ENCODE data around the gene CCNQ.

CCNQ gene

GRCh38 chrX:153637121-153638040 lies 38.4 kb upstream of the CCNQ start:
- no peak for DNase-seq

GRCh38 chrX:153636716-153637115 lies 37.8 kb upstream of the CCNQ start:
- no peak for DNase-seq

GRCh38 chrX:153635788-153636668 lies 37.1 kb upstream of the CCNQ start:
- DNase-seq, result peak; percentile 19 to 46

DNA sequence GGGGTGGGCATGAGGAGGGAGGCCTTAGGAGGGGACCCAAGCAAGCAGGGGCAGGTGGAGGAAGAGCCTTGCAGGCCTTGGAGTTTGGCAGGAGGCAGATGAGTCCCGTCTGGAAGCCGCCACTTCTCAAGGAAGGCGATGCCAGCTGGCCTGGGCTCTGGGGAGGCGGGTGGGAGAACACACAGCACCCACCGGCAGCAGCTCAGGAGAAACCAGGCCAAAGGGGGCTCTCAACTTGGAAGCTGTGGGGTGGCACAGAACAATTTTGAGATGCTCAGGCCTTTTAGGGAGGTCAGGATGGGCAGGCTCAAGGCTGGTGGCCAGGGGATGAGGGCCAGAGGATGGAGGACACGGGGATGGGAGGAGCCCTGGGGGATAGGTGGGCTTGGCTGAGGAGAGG lies 36.4 kb upstream of the CCNQ start:
- no peak for DNase-seq

DNA sequence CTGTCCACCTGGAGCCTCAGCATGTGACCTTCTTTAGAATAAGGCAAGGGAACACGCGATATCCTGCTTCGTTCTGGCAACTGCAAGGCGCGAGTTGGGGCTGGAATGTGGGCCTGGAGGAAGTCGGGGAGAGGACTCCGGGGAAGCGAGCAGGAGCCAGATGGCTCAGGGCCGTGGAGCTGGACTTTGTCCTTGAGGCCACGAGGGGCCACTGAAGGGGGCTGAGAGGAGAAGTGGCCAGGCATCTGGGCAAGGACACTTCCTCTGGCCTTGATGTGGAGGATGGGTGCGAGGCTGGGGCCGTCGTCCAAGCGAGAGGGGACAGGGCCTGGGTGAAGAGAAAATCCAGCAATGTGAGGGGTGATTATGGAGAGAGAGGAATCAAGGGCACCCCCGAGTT lies 35.9 kb upstream of the CCNQ start:
- no peak for DNase-seq

DNA sequence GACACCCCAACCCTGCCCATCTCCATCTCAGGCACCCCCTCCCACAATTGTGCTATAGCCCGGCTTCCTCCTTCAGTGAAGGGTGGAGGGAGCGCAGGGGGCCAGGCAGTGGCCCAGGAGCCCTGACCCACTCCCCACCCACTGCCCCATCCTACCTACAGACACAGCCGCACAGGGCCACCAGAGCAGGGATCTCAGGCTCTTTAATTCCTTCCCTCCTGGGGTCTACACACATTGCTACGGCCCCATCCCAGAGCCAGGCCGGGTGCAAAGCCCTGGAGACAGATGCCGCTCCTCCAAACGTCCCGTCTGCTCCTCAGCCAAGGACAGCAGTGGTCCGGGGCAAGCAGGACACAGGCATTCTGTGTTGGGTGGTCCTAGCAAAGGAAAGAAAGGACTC lies 35.3 kb upstream of the CCNQ start:
- DNase-seq, result no peak

DNA sequence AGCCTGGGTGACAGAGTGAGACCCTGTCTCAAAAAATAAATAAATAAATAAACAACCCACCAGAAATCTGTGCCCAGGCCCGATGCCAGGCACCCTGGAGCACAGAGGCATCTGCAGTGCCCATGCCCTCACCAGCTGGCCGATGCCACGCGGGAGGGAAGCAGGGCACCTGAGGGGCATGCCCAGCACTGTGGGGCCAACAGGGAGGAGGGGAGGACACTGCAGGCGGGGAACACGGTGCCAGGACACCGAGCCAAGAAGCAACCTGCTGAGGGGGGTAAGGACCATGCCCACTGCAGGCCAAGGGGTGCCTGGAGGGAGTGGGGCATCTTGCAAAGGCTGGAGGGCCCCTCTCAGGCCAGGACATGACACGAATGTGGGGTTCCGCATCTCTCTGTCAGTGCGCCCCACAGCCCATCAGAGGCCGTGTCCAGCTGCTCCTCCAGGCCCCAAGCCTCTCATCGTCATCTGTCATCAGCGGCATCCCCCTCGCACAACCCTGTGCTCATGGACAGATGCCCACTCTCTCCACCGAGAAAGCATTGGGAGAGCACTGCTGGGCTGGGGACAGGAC lies 34.8 kb upstream of the CCNQ start:
- no peak for DNase-seq

GRCh38 chrX:153633048-153633447 lies 34.1 kb upstream of the CCNQ start:
- no peak for DNase-seq

- DNase-seq, result no peak
These were observed 33.6 kb upstream of the CCNQ start for GRCh38 chrX:153632595-153632946.

- DNase-seq, result no peak
These were observed 33.1 kb upstream of the CCNQ start for GRCh38 chrX:153631907-153632594.

- no peak for DNase-seq
These were observed 32.4 kb upstream of the CCNQ start for GRCh38 chrX:153631346-153631745.

DNA sequence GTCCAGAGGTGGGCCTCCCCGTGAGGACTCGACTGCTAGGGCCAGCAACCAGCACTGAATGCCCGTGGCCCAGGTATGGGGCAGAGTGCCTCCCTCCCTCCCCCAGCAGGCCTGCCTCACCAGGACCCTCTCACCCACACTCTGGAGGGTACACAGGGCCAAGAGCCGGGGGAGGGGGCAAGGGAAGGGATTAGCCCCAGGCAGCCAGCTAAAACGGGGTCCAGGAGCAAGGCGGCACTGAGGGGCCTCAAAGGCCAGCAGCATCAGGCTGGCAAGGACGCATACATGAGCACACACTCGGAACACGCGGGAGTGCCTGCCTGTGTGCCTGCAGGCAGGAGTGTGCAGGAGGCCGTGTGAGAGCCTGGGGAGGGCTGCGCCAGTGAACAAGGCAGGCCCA lies 29.7 kb upstream of the CCNQ start:
- DNase-seq, result no peak

DNA sequence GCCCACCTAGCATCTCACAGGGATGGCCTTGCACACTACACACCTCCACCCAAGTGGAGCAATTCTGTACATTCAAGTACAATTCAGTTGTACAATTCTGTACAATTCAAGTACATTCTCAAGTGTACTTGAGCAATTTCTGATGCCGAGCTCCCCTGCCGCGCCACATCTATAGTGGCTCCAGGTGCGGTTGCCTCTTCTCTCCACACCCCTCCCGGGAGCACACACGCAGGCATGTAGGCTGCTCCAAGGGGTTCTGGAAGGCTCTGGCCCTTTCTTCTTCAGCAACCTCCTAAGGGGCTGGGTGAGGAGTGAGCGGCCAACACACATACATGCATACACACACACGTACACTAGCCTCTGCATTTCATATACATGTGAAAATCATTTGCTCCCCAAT lies 29.2 kb upstream of the CCNQ start:
- DNase-seq, result no peak

- DNase-seq, result no peak
These were observed 28.8 kb upstream of the CCNQ start for GRCh38 chrX:153627675-153628111.

DNA sequence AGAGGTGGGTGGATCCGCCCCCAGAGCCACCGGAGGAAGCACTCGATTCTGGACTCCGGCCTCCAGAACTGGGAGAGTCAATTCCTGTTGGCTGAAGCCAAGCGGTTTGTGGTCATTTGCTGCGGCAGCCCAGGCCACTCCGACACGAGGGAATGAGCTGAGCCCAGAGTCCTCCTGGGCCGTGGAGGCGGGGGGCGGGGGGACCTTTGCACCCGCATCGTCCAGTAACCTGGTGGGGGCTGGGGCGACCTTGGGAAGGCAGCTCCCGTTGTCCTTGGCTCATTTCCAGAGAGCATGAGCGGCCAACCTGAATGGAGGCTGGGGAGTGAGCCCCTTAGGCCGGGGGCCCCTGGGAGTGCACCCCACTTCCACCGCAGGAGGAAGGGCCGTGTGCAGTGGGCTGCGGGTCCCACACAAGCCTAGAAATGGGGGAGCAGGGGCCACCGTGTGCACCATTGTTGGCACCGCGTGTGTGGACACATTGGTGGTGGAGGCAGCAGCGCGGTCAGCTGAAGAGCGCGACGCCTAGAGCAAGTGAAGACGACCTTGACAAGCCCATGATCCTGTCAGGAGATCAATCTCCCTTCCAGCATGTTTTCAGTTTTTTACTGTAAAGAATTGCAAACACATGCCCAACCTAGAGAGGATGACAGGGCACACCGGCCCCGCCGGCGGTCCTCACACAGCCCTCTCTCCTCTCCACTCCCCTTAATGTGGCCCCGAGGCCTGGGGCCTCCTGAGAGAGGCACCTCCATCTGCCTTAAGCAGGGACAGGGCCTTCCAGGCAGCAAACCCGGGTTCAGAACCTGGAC lies 28.1 kb upstream of the CCNQ start:
- DNase-seq, result no peak

GRCh38 chrX:153626025-153626633 lies 27.2 kb upstream of the CCNQ start:
- DNase-seq, result no peak

GRCh38 chrX:153625271-153626024 lies 26.5 kb upstream of the CCNQ start:
- no peak for DNase-seq

DNA sequence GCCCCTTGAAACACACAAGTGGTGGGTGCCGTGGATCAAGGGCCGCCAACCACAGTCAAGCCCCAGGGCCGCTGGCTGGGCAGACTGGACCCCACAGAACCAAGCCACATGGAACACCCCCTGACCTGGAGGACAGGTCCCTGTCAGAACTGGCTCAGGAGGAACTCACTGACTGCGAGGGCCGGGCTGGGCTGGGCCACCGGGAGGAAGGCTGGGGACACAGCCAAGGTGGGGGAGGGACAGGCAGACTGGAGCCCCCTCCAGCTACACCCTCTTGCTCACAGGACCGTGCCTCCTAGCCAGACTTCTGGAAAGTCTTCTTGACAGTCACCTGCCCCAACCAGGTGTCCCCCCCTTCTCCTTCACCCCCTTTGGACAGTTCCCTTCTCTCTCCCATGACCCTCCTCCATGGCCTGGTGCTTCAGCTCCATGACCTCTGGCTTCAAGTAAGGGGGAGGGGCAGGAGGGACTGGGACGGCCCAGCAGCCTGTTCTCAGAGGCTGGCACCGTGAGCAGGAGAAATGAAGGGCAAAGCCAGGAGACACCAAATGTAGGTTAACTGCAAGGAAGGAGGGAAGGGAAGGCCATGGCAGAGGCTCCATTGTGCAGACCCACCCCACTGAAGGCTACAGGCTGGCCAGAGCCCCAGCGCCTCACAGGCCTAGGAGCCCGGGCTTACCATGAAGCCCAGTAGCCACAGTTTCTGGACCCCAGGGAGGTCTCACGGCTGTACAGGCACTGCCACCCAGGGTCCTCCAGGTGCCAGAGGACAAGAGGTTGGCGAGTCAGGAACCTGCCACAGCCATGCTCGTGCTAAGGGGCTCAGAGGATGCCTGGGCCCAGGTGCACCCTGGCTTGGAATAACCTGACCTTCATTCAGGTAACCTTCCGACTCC lies 25.5 kb upstream of the CCNQ start:
- DNase-seq, result no peak

DNA sequence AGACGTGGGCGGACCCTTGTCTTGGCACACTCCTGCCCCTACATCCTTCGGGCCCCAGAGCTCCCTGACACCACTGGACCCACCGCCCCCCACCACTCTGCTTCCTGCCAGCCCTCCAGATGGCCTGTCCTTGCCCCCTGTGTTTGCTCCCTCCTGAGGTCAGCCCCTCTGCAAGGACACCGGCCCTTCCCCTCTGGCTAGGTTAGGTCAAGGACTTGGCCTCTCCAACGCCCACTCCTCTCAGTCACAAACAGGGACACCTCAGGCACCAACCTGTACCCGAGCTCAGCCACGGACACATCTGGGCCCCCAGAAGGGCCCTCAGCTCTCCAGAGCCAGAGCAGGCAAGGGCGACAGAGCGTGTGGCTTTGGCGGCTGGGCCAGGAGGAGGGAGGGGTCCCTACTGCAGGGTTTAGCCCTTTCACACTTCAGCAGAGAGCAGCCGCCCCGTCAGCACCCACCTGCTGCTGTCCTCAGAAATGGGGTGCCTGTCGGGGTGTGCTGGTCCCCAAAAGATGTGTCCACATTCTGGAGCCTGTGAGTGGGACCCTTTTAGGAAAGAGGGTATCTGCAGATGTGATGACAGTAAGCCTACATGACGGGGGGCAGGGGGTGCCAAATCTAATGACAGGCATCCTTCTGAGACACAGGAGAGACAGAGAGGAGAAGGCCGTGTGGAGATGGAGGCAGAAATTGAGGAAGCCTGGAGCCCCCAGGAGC lies 24.5 kb upstream of the CCNQ start:
- DNase-seq, result no peak

All from SHP77 (cell line).